GM10266 (cell line): ENCODE results near the gene KDR.

Source experiments
- DNase-seq: peaks from one replicate; pipeline ENCODE4 v3.0.0; 2012; ENCODE audit errors: extremely low spot score
- CTCF ChIP-seq: IDR thresholded peaks from 2 replicates; pipeline ENCODE4 v1.5.1; 2012; ENCODE audit warnings: mild to moderate bottlenecking, low read depth; ENCODE audit not compliant: control insufficient read depth, insufficient read depth; ENCODE audit errors: missing control alignments

The KDR gene

DNA sequence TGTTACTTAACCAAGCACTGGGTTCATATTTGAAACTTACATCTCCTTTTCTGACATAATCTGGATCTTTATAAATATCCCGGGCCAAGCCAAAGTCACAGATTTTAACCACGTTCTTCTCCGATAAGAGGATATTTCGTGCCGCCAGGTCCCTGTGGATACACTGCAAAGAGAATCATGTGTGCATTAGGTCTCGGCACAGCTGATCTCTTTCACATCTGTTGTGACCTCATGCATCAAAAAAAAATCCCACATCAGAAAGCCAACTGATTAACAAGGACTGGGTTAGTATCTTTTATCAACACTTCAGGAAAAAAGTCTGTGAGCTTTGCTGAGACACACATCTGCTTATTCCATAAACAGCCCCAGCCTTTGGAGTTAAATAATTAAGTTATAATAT lies 35.5 kb downstream of the KDR start:
- no peak for DNase-seq
- TF ChIP-seq CTCF, result no peak

- DNase-seq, result no peak
- no peak for TF ChIP-seq CTCF
Observed at GRCh38 chr4:55087913-55088260, 37.5 kb downstream of the KDR start.

DNA sequence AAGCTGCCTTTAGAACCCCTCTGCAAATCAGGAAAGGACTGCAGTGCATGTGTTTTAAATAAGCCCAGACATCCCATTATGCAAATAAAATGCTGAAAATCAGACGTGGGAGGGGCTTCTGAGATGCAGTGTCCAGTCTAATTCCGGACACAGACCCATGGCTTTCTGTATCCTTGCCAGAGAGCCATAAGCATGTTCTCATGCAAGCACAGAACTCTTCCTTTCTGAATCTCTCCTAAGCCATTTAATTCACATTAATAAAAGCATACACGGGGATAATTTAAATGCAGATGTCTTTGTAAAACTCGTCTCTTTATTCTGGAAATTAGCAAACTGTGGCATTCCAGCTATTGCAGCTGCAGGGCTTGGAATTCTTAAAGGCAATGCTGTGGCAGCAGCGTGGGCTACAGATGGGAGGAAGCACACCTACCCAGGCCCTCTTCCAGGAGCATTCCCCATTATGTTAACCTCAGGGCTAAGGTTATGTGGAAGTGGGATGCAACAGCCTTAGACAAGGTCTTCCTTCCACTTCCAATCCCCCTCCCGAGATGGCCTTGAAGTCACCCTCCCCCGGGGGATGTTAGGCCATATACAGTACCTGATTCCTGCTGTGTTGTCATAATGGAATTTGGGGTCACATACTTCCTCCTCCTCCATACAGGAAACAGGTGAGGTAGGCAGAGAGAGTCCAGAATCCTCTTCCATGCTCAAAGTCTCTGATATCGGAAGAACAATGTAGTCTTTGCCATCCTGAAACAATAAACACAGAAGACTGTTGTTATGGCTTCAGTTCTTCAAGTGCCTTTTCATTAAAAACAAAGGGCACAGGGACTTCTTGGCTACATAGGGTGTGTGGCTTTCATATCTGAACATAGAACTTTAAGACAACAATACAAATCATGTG lies 38.1 kb downstream of the KDR start:
- no peak for TF ChIP-seq CTCF
- no peak for DNase-seq

DNA sequence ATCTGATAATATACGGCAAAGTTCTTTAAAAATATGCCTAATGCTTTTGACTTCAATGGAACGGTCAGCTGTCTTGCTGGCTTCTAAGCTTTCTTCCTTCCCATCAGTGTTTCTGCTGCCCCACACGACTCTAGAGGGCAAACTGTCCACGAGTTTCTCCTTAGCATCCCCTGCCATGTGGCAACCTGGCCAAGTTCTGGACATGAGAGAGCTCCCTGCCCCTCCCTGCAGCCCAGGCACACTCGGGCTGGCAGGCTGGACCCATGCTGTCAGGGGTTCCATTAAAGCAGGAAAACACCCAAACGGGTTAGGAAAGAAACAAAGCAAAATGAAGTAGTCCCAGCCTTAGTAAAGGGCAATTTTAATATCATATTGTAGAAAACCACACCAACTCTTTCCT lies 38.8 kb downstream of the KDR start:
- TF ChIP-seq CTCF, result no peak
- no peak for DNase-seq

- DNase-seq, result no peak
- TF ChIP-seq CTCF, result no peak
Observed at GRCh38 chr4:55083735-55084134, 41.7 kb downstream of the KDR start.

- DNase-seq, result no peak
- no peak for TF ChIP-seq CTCF
Observed at GRCh38 chr4:55082756-55083155, 42.6 kb downstream of the KDR start.

DNA sequence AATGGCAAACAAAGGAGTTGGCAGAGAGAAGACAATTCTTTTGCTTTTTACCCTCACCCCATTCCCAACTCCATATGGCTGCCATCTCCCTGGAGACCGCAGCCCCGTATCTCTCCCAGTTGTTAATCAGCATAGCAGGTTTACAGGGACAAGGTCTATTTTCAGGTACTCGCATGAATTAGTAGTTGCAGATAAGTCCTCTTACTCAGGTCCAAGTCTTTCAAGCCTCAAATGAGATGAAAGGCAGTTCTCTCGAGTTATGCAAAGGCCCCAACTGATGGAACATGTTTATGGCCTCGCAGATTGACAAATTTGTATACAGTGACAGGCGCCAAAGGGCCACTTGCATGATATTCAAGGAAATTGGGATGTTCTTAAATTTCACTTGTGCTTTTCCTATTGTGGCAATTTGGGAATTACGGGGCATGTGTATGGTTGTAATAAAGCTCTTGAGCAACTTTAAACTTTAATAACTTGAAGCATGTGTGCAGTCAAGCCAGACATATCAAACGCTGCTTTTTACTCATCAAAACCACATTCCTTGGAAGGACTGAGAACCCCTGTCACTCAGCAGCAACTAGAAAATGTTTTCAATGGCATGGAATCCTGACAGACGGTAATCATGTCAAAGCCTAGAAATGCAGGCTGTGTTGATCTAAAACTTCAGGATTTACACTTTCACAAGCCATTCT lies 45.1 kb downstream of the KDR start:
- TF ChIP-seq CTCF, result no peak
- no peak for DNase-seq
